Muscle layer of colon (tissue), 2 donors: Measurements from ENCODE around the gene APCDD1L.

Experiments
- H3K27ac ChIP-seq: one replicate; pipeline ENCODE4 v1.7.0; 2013; ENCODE audit warnings: low read depth, mild to moderate bottlenecking, low read length, moderate library complexity
- H3K27me3 ChIP-seq, 2 donors: one replicate each; pipeline ENCODE4 v1.7.0; 2013; ENCODE audit warnings: low read length in 2 of 2, mild to moderate bottlenecking in 2 of 2; ENCODE audit not compliant: insufficient read depth in 2 of 2, control insufficient read depth in 1 of 2
- H3K36me3 ChIP-seq: one replicate; pipeline ENCODE4 v1.7.0; 2013; ENCODE audit warnings: mild to moderate bottlenecking, low read length; ENCODE audit not compliant: insufficient read depth
- H3K4me1 ChIP-seq: one replicate; pipeline ENCODE4 v1.7.0; 2013; ENCODE audit warnings: mild to moderate bottlenecking, low read length; ENCODE audit not compliant: insufficient read depth
- H3K4me3 ChIP-seq, 2 donors: one replicate each; pipeline ENCODE4 v1.7.0; 2013; ENCODE audit warnings: low read length in 2 of 2, low read depth in 1 of 2, mild to moderate bottlenecking in 1 of 2, moderate library complexity in 1 of 2
- H3K9ac ChIP-seq: one replicate; pipeline ENCODE4 v1.7.0; 2013; ENCODE audit warnings: low read length
- H3K9me3 ChIP-seq: one replicate; pipeline ENCODE4 v1.7.0; 2013; ENCODE audit warnings: mild to moderate bottlenecking, low read length
- donor health status: abdominal sarcoma.
- donor health status: Adenocarcinoma of cecum.

The APCDD1L gene

GRCh38 chr20:58515233-58516212 lies at the start of gene APCDD1L:
Gene APCDD1L, minus strand, starts transcription at chr20:58515399. Its CDS starts 692 bp downstream, at chr20:58514707.
- H3K27me3 ChIP-seq, result peaks cover 0 to 23% of the 10 kb centered on the region in 2 donors
- no peaks in the 10 kb centered on the region for H3K9me3 ChIP-seq
- H3K36me3 ChIP-seq, result no peaks in the 10 kb centered on the region
- peaks cover 3% of the 10 kb centered on the region for H3K4me1 ChIP-seq
- H3K9ac ChIP-seq, result no peak within 1 kb of the TSS
- no peak within 1 kb of the TSS for H3K27ac ChIP-seq
- H3K4me3 ChIP-seq, result peak within 1 kb of the TSS; percentile 48 to 53

- H3K4me3 ChIP-seq, result no peak overlapping the region
Measured at GRCh38 chr20:58559368-58559729, 44.1 kb upstream of the APCDD1L start.

GRCh38 chr20:58558486-58559367 lies 43.5 kb upstream of the APCDD1L start:
- Histone ChIP-seq H3K4me1 (peaks cover 16% of the 10 kb centered on the region), H3K9ac (no peak overlapping the region), H3K27me3 (no peaks in the 10 kb centered on the region), H3K36me3 (no peaks in the 10 kb centered on the region), H3K27ac (no peak overlapping the region), H3K9me3 (no peaks in the 10 kb centered on the region), H3K4me3 (no peak overlapping the region)

More at GRCh38 chr20:58559368-58559729, 44.1 kb upstream of the APCDD1L start:
- no peak overlapping the region for H3K27ac ChIP-seq
- H3K36me3 ChIP-seq, result no peaks in the 10 kb centered on the region
- no peak overlapping the region for H3K9ac ChIP-seq
- no peaks in the 10 kb centered on the region for H3K27me3 ChIP-seq
- no peaks in the 10 kb centered on the region for H3K9me3 ChIP-seq
- H3K4me1 ChIP-seq, result peaks cover 10% of the 10 kb centered on the region

GRCh38 chr20:58557733-58558342 lies 42.6 kb upstream of the APCDD1L start:
- no peak overlapping the region for H3K9ac ChIP-seq

GRCh38 chr20:58556961-58557360 lies 41.8 kb upstream of the APCDD1L start:
- no peak overlapping the region for H3K27ac ChIP-seq
- no peaks in the 10 kb centered on the region for H3K27me3 ChIP-seq
- no peaks in the 10 kb centered on the region for H3K9me3 ChIP-seq
- no peak overlapping the region for H3K9ac ChIP-seq
- no peak overlapping the region for H3K4me3 ChIP-seq
- peaks cover 16% of the 10 kb centered on the region for H3K4me1 ChIP-seq
- H3K36me3 ChIP-seq, result no peaks in the 10 kb centered on the region

More at GRCh38 chr20:58557733-58558342, 42.6 kb upstream of the APCDD1L start:
- Histone ChIP-seq H3K27me3 (no peaks in the 10 kb centered on the region), H3K4me1 (peaks cover 16% of the 10 kb centered on the region), H3K9me3 (no peaks in the 10 kb centered on the region), H3K36me3 (no peaks in the 10 kb centered on the region), H3K27ac (no peak overlapping the region), H3K4me3 (no peak overlapping the region)

- no peak overlapping the region for H3K27ac ChIP-seq
- H3K9me3 ChIP-seq, result no peaks in the 10 kb centered on the region
Measured at GRCh38 chr20:58555078-58555765, 40.0 kb upstream of the APCDD1L start.

GRCh38 chr20:58554541-58554940 lies 39.3 kb upstream of the APCDD1L start:
- Histone ChIP-seq H3K27me3 (no peaks in the 10 kb centered on the region), H3K36me3 (no peaks in the 10 kb centered on the region), H3K4me3 (no peak overlapping the region), H3K9ac (no peak overlapping the region), H3K27ac (no peak overlapping the region), H3K9me3 (no peaks in the 10 kb centered on the region), H3K4me1 (peaks cover 16% of the 10 kb centered on the region)

More at GRCh38 chr20:58555078-58555765, 40.0 kb upstream of the APCDD1L start:
- no peak overlapping the region for H3K4me3 ChIP-seq
- H3K27me3 ChIP-seq, result no peaks in the 10 kb centered on the region
- H3K9ac ChIP-seq, result no peak overlapping the region
- peaks cover 16% of the 10 kb centered on the region for H3K4me1 ChIP-seq
- no peaks in the 10 kb centered on the region for H3K36me3 ChIP-seq

GRCh38 chr20:58553841-58554240 lies 38.6 kb upstream of the APCDD1L start:
- H3K36me3 ChIP-seq, result no peaks in the 10 kb centered on the region
- no peak overlapping the region for H3K4me3 ChIP-seq
- no peak overlapping the region for H3K27ac ChIP-seq
- H3K27me3 ChIP-seq, result no peaks in the 10 kb centered on the region
- no peak overlapping the region for H3K9ac ChIP-seq
- H3K4me1 ChIP-seq, result peaks cover 16% of the 10 kb centered on the region
- no peaks in the 10 kb centered on the region for H3K9me3 ChIP-seq

- H3K9ac ChIP-seq, result no peak overlapping the region
- no peak overlapping the region for H3K4me3 ChIP-seq
- H3K4me1 ChIP-seq, result peaks cover 16% of the 10 kb centered on the region
- H3K27ac ChIP-seq, result no peak overlapping the region
- H3K9me3 ChIP-seq, result no peaks in the 10 kb centered on the region
- no peaks in the 10 kb centered on the region for H3K36me3 ChIP-seq
- H3K27me3 ChIP-seq, result no peaks in the 10 kb centered on the region
Measured at GRCh38 chr20:58553166-58553696, 38.0 kb upstream of the APCDD1L start.

- H3K27me3 ChIP-seq, result no peaks in the 10 kb centered on the region
- H3K4me3 ChIP-seq, result no peak overlapping the region
- H3K36me3 ChIP-seq, result no peaks in the 10 kb centered on the region
- no peaks in the 10 kb centered on the region for H3K9me3 ChIP-seq
- H3K4me1 ChIP-seq, result peaks cover 16% of the 10 kb centered on the region
- no peak overlapping the region for H3K27ac ChIP-seq
- no peak overlapping the region for H3K9ac ChIP-seq
Measured at GRCh38 chr20:58552366-58552934, 37.3 kb upstream of the APCDD1L start.
